ENCODE measurements around the gene TYSND1. TPM values are rescaled to one million over a fixed set of nuclear protein-coding genes. Genes with fewer than 3 reads are reported as not detected.
A peak's percentile ranks its signal among the peaks of the same experiment; 100 is the strongest.
"Not testable (repeated sequence)": the region's sequence is repeated elsewhere in the genome, so short reads cannot be mapped to it uniquely, and the experiment has no call there.

The TYSND1 gene
- total RNA-seq, 2 donors from 2014 or later, result 5.3 to 6.3 TPM

GRCh38 chr10:70167246-70167645, 20.7 kb upstream of the TYSND1 start:
- intact Hi-C loops (cut with DNase I), result no loop called here
- DNase-seq (ENCODE audit: low spot score), result no peak

DNA sequence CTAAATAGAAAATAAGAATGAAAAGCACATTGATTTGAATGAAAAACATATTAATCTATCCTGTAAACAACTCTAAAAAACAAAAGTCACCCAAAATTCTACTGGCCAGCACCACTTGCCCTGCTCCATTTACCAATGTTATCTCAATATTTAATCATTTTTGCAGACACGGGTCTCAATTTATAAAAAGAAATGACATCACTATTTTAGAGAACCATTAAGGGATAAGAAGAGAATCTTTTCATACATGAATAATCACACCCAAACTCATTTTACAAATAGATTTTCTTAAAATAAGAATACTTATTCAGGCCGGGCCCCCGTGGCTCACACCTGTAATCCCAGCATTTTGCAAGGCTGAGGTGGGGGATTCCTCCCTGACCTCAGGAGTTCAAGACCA, 19.9 kb upstream of the TYSND1 start:
- DNase-seq (ENCODE audit: low spot score), result no peak
- intact Hi-C loops (cut with DNase I), result no loop called here

DNA sequence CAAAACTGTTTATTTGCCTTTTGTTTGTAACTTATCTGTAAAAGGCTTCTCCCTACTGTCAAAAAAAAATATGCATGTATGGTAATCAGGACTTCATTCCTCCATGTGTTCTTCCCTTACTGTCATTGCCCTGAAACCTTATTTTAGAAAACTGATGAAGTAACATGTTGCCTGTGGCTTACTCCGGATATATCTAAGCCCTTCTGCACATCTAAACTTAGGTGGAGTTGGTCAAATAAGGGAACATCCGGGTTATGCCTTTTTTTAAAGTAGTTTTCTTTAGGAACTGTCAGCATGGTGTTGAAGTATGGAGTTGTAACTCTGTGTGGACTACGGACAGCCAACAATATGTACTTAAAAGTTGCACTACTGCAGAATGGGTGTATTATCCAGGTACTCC, 17.7 kb upstream of the TYSND1 start:
- DNase-seq (ENCODE audit: low spot score), result no peak
- intact Hi-C loops (cut with DNase I), result no loop called here

- intact Hi-C loops (cut with DNase I), result no loop called here
- DNase-seq (ENCODE audit: low spot score), result no peak
Observed at GRCh38 chr10:70163448-70163847, 16.9 kb upstream of the TYSND1 start.

DNA sequence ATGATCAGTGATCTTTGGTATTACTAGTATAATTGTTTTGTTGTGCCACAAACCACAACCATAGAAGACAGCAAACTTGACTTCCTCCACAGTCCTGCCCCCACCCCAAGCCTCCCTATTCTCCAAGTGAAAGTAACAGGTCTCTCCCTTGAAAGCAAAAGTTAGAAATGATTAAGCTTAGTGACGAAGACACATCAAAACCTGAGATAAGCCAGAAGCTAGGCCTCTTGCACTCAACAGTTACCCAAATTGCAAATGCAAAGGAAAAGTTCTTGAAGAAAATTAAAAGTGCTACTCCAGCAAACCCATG, 16.3 kb upstream of the TYSND1 start:
- intact Hi-C loops (cut with DNase I), result no loop called here
- no peak for DNase-seq (ENCODE audit: low spot score)

GRCh38 chr10:70162151-70162891, 15.8 kb upstream of the TYSND1 start:
- no peak for DNase-seq (ENCODE audit: low spot score)
- intact Hi-C loops (cut with DNase I), result no loop called here

- no peak for DNase-seq (ENCODE audit: low spot score)
- intact Hi-C loops (cut with DNase I), result no loop called here
Observed at GRCh38 chr10:70160798-70161197, 14.3 kb upstream of the TYSND1 start.

DNA sequence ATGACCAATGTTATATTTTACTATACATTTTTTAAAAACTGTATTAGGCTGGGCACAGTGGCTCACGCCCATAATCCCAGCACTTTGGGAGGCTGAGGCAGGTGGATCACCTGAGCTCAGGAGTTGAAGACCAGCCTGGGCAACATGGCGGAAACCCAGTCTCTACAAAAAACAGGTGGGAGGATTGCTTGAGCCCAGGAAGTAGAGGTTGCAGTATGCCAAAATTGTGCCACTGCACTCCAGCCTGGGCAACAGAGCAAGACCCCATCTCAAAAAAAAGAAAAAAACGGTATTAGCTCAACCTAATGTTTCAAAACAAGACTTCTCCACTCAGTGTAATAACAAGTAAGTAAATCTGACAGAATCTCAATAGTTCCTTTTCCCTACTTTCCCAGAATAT, 12.9 kb upstream of the TYSND1 start:
- intact Hi-C loops (cut with DNase I); DNase-seq (ENCODE audit: low spot score): not testable (repeated sequence)

GRCh38 chr10:70158113-70158512, 11.6 kb upstream of the TYSND1 start:
- no peak for DNase-seq (ENCODE audit: low spot score)
- intact Hi-C loops (cut with DNase I), result no loop called here

- intact Hi-C loops (cut with DNase I), result no loop called here
Observed at GRCh38 chr10:70155255-70155838, 8.8 kb upstream of the TYSND1 start.

DNA sequence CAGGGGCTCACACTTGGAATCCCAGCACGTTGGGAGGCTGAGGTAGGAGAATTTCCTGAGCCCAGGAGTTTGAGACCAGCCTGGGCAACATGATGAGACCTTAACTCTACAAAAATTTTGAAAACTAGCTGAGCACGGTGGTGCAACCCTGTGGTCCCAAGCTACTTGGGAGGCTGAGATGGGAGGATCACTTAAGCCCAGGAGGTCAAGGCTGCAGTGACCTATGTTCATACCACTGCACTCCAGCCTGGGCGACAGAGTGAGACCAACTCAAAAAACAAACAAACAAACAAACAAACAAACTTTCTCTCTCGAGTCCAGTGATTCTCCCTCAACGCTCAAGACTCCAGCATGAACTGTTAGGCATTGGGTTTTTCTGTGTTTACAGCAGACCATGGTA, 2.0 kb upstream of the TYSND1 start:
- intact Hi-C loops (cut with DNase I), result no loop called here
- no peak for DNase-seq (ENCODE audit: low spot score)

More at GRCh38 chr10:70155255-70155838, 8.8 kb upstream of the TYSND1 start:
- no peak for DNase-seq (ENCODE audit: low spot score)

DNA sequence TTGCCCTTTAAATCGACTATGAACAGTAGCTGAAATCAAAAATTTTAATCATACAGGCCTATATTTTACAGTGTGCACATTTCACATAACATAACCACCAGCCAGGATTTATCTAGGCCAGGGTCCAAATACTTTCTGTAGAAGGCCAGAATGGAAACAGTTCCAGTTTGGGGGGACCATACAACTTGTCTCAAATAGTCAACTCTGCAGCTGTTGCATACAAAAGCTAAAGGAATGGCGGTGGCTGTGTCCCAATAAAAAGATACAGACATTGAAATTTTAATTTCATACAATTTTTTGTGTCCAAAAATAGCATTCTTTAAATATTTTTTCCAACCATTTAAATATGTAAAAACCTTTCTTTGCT, 742 bp upstream of the TYSND1 start:
- intact Hi-C loops (cut with DNase I), result no loop called here
- no peak for DNase-seq (ENCODE audit: low spot score)

GRCh38 chr10:70145666-70146488, 623 bp downstream of the TYSND1 start:
- peak; percentile 93 for DNase-seq (ENCODE audit: low spot score)
- intact Hi-C loops (cut with DNase I), result no loop called here

- intact Hi-C loops (cut with DNase I), result no loop called here
- no peak for DNase-seq (ENCODE audit: low spot score)
Observed at GRCh38 chr10:70145166-70145665, 1.3 kb downstream of the TYSND1 start.

DNA sequence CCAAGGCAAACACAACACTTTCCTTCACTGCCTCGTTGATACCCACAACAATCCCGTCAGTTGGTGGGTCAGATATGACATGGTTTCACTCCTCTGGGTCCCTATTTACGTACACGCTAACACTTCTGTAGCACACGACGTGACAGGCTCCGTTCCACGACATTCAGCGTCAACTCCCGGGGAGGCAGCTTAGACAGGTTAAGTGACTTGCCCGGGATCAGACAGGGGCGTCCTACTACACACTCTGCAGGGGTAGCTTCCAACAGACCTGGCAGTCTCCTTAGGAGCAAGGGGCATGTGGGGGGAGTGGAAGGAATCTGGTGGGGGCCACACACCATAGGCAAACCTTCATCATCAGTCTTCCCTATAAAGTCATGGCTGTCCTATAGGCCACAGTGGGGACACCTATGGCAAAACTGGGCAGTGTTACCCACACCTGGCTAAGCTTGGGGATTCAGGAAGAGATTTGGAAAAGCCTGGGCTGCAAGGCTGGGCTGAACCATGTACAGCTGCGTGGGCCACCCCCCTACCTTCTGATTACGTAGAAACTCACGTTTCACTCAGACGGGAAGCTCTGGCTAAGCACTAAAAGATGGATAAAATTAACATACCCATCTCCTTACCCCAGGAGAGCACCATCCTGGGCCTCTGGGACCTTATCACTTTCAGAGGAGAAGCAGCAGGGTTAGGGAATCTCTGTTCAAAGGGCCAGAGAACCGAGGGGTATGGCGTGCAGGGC, 2.0 kb downstream of the TYSND1 start:
- intact Hi-C loops (cut with DNase I), result no loop called here

GRCh38 chr10:70142555-70142954, 3.9 kb downstream of the TYSND1 start:
- no peak for DNase-seq (ENCODE audit: low spot score)
- intact Hi-C loops (cut with DNase I), result no loop called here

More for the DNA sequence above, 2.0 kb downstream of the TYSND1 start:
- DNase-seq (ENCODE audit: low spot score), result no peak

- no peak for DNase-seq (ENCODE audit: low spot score)
- intact Hi-C loops (cut with DNase I), result no loop called here
Observed at GRCh38 chr10:70140297-70140696, 6.2 kb downstream of the TYSND1 start.

- DNase-seq (ENCODE audit: low spot score), result no peak
- intact Hi-C loops (cut with DNase I), result no loop called here
Observed at GRCh38 chr10:70139997-70140250, 6.6 kb downstream of the TYSND1 start.

DNA sequence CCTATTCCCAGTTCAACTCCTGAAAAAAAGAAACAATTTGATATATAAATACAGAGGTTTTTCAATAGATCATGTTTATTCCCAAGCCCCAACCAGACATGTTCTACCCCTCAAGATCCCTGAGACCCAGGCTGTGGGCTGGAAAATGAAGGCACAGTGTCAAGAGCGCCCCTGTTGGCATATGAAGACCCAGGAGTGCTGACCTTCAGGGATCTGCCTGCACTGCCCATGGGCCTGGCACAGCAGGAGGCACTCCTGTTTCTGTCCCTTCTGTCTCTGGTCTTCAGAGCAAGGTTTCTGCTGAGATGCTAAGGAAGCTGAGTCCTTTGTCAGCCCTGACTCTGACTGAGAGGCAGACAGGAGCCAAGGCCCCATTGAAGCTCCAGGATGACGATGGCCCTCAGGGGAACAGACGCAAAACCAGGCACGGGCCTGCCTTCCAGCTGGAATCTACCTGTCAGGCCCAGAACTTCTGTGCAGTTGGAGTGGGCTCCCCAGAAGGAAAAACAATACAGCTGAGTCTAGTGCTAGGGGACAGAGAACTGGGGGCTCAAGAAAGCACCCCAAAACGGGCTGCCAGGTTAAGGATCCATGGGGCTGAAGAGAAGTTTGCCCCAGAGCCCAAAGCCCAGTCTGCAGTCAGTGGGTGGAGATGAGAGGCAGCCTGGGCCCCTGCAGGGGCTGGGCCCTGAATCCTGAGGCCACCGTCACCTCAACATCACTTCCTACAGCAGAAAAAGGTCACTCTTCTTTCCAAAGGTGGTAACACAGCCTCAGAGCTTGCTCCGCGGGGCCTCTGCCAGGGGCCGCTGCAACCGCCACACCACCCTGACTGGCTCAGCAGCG, 7.1 kb downstream of the TYSND1 start:
- intact Hi-C loops (cut with DNase I), result no loop called here
- DNase-seq (ENCODE audit: low spot score), result no peak
